HCEC 1CT (cell line): Measurements from ENCODE around the gene EFCAB8.

Experiments used
- DNase-seq: peaks from one replicate; pipeline ENCODE4 v3.0.0-alpha.2; 2017

Gene EFCAB8

GRCh38 chr20:32988008-32988407 is 129.3 kb downstream of the EFCAB8 start:
- no peak for DNase-seq

GRCh38 chr20:32989507-32990283 is 131.0 kb downstream of the EFCAB8 start:
- DNase-seq: no peak

- DNase-seq: no peak
These were observed 131.7 kb downstream of the EFCAB8 start for GRCh38 chr20:32990426-32990825.

GRCh38 chr20:32991383-32991782 is 132.7 kb downstream of the EFCAB8 start:
- DNase-seq: no peak

- DNase-seq: no peak
These were observed 133.3 kb downstream of the EFCAB8 start for GRCh38 chr20:32991792-32992641.

GRCh38 chr20:32993496-32994050 is 134.8 kb downstream of the EFCAB8 start:
- DNase-seq: no peak

GRCh38 chr20:32995802-32996201 is 137.1 kb downstream of the EFCAB8 start:
- DNase-seq: no peak

GRCh38 chr20:32997431-32997830 is 138.7 kb downstream of the EFCAB8 start:
- no peak for DNase-seq

- no peak for DNase-seq
These were observed 141.0 kb downstream of the EFCAB8 start for GRCh38 chr20:32999603-33000250.

- no peak for DNase-seq
These were observed 142.2 kb downstream of the EFCAB8 start for GRCh38 chr20:33000802-33001466.

GRCh38 chr20:33002087-33002808 is 143.5 kb downstream of the EFCAB8 start:
- DNase-seq: no peak

GRCh38 chr20:33004141-33004751 is 145.5 kb downstream of the EFCAB8 start, which contains the start of gene SUN5:
TSS of gene SUN5 (minus strand) at chr20:33004433. CDS start at chr20:33004340, 93 bp downstream.
- no peak for DNase-seq

GRCh38 chr20:33005132-33005566 is 146.4 kb downstream of the EFCAB8 start:
- DNase-seq: no peak

GRCh38 chr20:33005908-33006775 is 147.4 kb downstream of the EFCAB8 start:
- no peak for DNase-seq

- no peak for DNase-seq
These were observed 148.2 kb downstream of the EFCAB8 start for GRCh38 chr20:33006776-33007375.

- no peak for DNase-seq
These were observed 148.9 kb downstream of the EFCAB8 start, which contains the start of gene BPIFB2 for GRCh38 chr20:33007376-33008335. TSS of gene BPIFB2 (plus strand) at chr20:33007704. CDS start at chr20:33008575, 871 bp downstream.

- no peak for DNase-seq
These were observed 149.9 kb downstream of the EFCAB8 start for GRCh38 chr20:33008336-33009213.
